Panc1 (cell line): ENCODE data around the gene GGCX.

Source experiments
- CTCF ChIP-seq: fragments of 450-650 bp; IDR thresholded peaks from 2 replicates; pipeline ENCODE4 v1.5.1; 2017; ENCODE audit warnings: mild to moderate bottlenecking
- POLR2AphosphoS5 ChIP-seq: IDR thresholded peaks from 2 replicates; pipeline ENCODE4 v1.6.1; 2012; ENCODE audit warnings: mild to moderate bottlenecking, low read depth, low read length, moderate library complexity
- REST ChIP-seq, 2 experiments: IDR thresholded peaks; 2 replicates each; pipeline ENCODE4 v1.6.1; 2011 to 2012; ENCODE audit warnings: low read depth in 2 of 2, control low read depth in 1 of 2, low read length in 1 of 2, mild to moderate bottlenecking in 1 of 2, moderate library complexity in 1 of 2; ENCODE audit not compliant: insufficient read depth in 1 of 2
- TCF7L2 ChIP-seq: IDR thresholded peaks from 2 replicates; pipeline ENCODE4 v1.6.1; 2011; ENCODE audit warnings: mild to moderate bottlenecking, low read depth, low read length, inconsistent platforms

- no peak for TF ChIP-seq CTCF
- no peak for TF ChIP-seq POLR2AphosphoS5
- TF ChIP-seq TCF7L2 = no peak
- TF ChIP-seq REST (IDR thresholded peaks at IDR 0.05; ENCODE audit: insufficient read depth in 1 of 2, low read depth in 2 of 2, low read length in 1 of 2) = no peak
Observed at GRCh38 chr2:85589982-85590791, 28.9 kb upstream of the GGCX start.
